Measurements from ENCODE around the gene PNMA6F.

Gene PNMA6F

DNA sequence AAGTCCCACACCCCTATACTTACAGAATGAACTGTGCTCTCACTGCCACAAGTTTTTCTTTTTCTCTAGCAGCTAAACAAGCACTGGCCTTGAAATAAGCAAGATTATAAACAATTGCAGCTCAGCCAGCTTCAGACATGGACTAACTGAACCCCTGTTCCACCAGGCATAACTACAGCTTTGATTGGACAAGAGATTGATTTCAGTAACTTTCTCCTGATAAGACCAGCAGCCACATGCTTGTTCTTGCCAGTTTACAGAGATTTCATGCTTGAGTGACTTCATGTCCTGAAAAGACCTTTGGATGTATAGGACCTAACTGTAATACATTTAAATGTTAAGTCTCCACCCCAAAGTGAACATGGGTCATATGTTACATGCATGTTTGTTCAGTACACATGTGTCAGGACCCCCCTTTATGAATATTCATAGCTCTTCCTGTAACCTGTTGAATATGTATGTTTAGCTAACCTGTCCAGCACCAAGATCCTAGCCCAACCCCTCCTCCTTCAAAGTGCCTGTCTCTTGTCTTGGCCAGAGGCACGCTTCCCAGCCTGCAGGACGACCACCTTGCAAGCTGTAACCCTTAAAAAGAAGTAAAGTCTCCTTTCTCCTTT is 40.3 kb upstream of the PNMA6F start:
- no peak for TF ChIP-seq EZH2 (IDR thresholded peaks at IDR 0.05; ENCODE audit: borderline replicate concordance, low read length)
- TF ChIP-seq, protein P1, sequence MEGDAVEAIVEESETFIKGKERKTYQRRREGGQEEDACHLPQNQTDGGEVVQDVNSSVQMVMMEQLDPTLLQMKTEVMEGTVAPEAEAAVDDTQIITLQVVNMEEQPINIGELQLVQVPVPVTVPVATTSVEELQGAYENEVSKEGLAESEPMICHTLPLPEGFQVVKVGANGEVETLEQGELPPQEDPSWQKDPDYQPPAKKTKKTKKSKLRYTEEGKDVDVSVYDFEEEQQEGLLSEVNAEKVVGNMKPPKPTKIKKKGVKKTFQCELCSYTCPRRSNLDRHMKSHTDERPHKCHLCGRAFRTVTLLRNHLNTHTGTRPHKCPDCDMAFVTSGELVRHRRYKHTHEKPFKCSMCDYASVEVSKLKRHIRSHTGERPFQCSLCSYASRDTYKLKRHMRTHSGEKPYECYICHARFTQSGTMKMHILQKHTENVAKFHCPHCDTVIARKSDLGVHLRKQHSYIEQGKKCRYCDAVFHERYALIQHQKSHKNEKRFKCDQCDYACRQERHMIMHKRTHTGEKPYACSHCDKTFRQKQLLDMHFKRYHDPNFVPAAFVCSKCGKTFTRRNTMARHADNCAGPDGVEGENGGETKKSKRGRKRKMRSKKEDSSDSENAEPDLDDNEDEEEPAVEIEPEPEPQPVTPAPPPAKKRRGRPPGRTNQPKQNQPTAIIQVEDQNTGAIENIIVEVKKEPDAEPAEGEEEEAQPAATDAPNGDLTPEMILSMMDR (IDR thresholded peaks at IDR 0.05; ENCODE audit: low read length): no peak
- Histone ChIP-seq H3K79me2 (ENCODE audit: insufficient read depth, low read length) (no peaks in the 10 kb centered on the region), H3K9me2 (ENCODE audit: low read depth, low read length) (no peaks in the 10 kb centered on the region), H3K9me3 (ENCODE audit: low read length) (no peaks in the 10 kb centered on the region), H4K20me1 (ENCODE audit: insufficient read depth, low read length) (no peaks in the 10 kb centered on the region), H3F3A (ENCODE audit: insufficient read depth, low read length) (no peaks in the 10 kb centered on the region), H3K4me3 (ENCODE audit: low read depth, low read length, poor library complexity, severe bottlenecking) (no peak overlapping the region), H3K4me2 (ENCODE audit: low read length) (no peak overlapping the region), H2AFZ (ENCODE audit: low read length) (no peak overlapping the region), H3K36me3 (ENCODE audit: insufficient read depth, low read length) (no peaks in the 10 kb centered on the region), H3K27me3 (ENCODE audit: insufficient read depth, low read length) (no peaks in the 10 kb centered on the region), H3K27ac (ENCODE audit: low read depth, low read length, poor library complexity, severe bottlenecking) (no peak overlapping the region), H3K4me1 (ENCODE audit: insufficient read depth, low read length, severe bottlenecking) (peaks cover 7% of the 10 kb centered on the region), H3K9ac (ENCODE audit: low read length) (no peak overlapping the region)

GRCh38 chrX:153357877-153358276 is 36.3 kb upstream of the PNMA6F start:
- H3K9me2 ChIP-seq (ENCODE audit: low read depth, low read length): no peaks in the 10 kb centered on the region
- no peaks in the 10 kb centered on the region for H3K36me3 ChIP-seq (ENCODE audit: insufficient read depth, low read length)
- H3K4me2 ChIP-seq (ENCODE audit: low read length): no peak overlapping the region
- H3K9ac ChIP-seq (ENCODE audit: low read length): no peak overlapping the region
- no peak overlapping the region for H3K27ac ChIP-seq (ENCODE audit: low read depth, low read length, poor library complexity, severe bottlenecking)
- no peaks in the 10 kb centered on the region for H3K79me2 ChIP-seq (ENCODE audit: insufficient read depth, low read length)
- H3F3A ChIP-seq (ENCODE audit: insufficient read depth, low read length): no peaks in the 10 kb centered on the region
- no peaks in the 10 kb centered on the region for H4K20me1 ChIP-seq (ENCODE audit: insufficient read depth, low read length)
- H2AFZ ChIP-seq (ENCODE audit: low read length): no peak overlapping the region
- H3K4me3 ChIP-seq (ENCODE audit: low read depth, low read length, poor library complexity, severe bottlenecking): no peak overlapping the region
- H3K4me1 ChIP-seq (ENCODE audit: insufficient read depth, low read length, severe bottlenecking): peaks cover 33% of the 10 kb centered on the region
- no peaks in the 10 kb centered on the region for H3K27me3 ChIP-seq (ENCODE audit: insufficient read depth, low read length)
- TF ChIP-seq, protein P1 (IDR thresholded peaks at IDR 0.05; ENCODE audit: low read length): no peak
- TF ChIP-seq EZH2 (IDR thresholded peaks at IDR 0.05; ENCODE audit: borderline replicate concordance, low read length): no peak
- H3K9me3 ChIP-seq (ENCODE audit: low read length): no peaks in the 10 kb centered on the region

GRCh38 chrX:153353416-153353815 is 31.8 kb upstream of the PNMA6F start:
- Histone ChIP-seq H3F3A (ENCODE audit: insufficient read depth, low read length) (no peaks in the 10 kb centered on the region), H3K4me3 (ENCODE audit: low read depth, low read length, poor library complexity, severe bottlenecking) (peak overlapping the region; percentile 19), H3K27ac (ENCODE audit: low read depth, low read length, poor library complexity, severe bottlenecking) (peak overlapping the region; percentile 97), H3K27me3 (ENCODE audit: insufficient read depth, low read length) (no peaks in the 10 kb centered on the region), H3K36me3 (ENCODE audit: insufficient read depth, low read length) (peaks cover 18% of the 10 kb centered on the region), H3K9me3 (ENCODE audit: low read length) (no peaks in the 10 kb centered on the region), H3K9ac (ENCODE audit: low read length) (peak overlapping the region; percentile 47; the same call in 1 of the 2 replicates), H3K4me2 (ENCODE audit: low read length) (peak overlapping the region; percentile 48; the same call in 1 of the 2 replicates), H3K4me1 (ENCODE audit: insufficient read depth, low read length, severe bottlenecking) (peaks cover 56% of the 10 kb centered on the region), H3K79me2 (ENCODE audit: insufficient read depth, low read length) (no peaks in the 10 kb centered on the region), H2AFZ (ENCODE audit: low read length) (no peak overlapping the region), H4K20me1 (ENCODE audit: insufficient read depth, low read length) (no peaks in the 10 kb centered on the region), H3K9me2 (ENCODE audit: low read depth, low read length) (no peaks in the 10 kb centered on the region)
- TF ChIP-seq, protein P1 (IDR thresholded peaks at IDR 0.05; ENCODE audit: low read length): no peak
- no peak for TF ChIP-seq EZH2 (IDR thresholded peaks at IDR 0.05; ENCODE audit: borderline replicate concordance, low read length)

Measured in OCI-LY1 (cell line).